ENCODE measurements around the gene TCTA. TPM values are rescaled to one million over a fixed set of nuclear protein-coding genes. Genes with fewer than 3 reads are reported as not detected.
A peak's percentile ranks its signal among the peaks of the same experiment; 100 is the strongest.
"Not testable (repeated sequence)": the region's sequence is repeated elsewhere in the genome, so short reads cannot be mapped to it uniquely, and the experiment has no call there.

Gene TCTA
- total RNA-seq, 2 donors from 2014 or later: 6.3 to 11.2 TPM

DNA sequence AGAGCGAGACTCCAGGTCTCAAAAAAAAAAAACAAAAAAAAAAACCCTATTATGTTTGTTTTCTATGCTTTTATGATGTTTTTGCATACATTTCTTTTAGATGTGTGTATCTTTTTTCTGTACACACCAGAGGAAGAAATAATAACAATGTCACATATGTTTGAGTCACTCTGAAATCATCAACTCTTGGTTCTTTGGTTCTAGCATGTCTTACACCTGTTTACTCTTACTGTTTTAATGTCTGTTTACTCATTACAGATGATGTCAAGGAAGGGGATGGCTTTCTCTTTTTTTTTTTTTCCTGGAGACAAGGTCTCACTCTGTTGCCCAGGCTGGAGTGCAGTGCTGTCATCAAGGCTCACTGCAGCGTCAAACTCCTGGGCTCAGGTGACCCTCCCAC lies 24.5 kb upstream of the TCTA start:
- DNase-seq: no peak
- Mint-ChIP-seq H3K4me3 (no peak overlapping the region), H3K4me1 (no peaks in the 10 kb centered on the region), H3K27me3 (ENCODE audit: insufficient read depth) (no peaks in the 10 kb centered on the region), H3K36me3 (ENCODE audit: low read depth) (peaks cover 23% of the 10 kb centered on the region), H3K9me3 (peaks cover 2% of the 10 kb centered on the region), H3K27ac (no peak overlapping the region)
- Histone ChIP-seq H3K36me3 (ENCODE audit: control insufficient read depth, insufficient read depth, low read length) (peaks cover 13% of the 10 kb centered on the region), H3K27ac (ENCODE audit: low read depth, low read length) (no peak overlapping the region), H3K27me3 (ENCODE audit: control insufficient read depth, insufficient read depth, low read length, poor library complexity, severe bottlenecking) (no peaks in the 10 kb centered on the region), H3K4me3 (ENCODE audit: low read length) (no peak overlapping the region), H3K9ac (ENCODE audit: extremely low read depth, low read length, poor library complexity, severe bottlenecking) (no peak overlapping the region), H3K4me1 (ENCODE audit: control insufficient read depth, insufficient read depth, low read length) (no peaks in the 10 kb centered on the region), H3K9me3 (ENCODE audit: control insufficient read depth, low read length) (no peaks in the 10 kb centered on the region)
- 92 to 100% methylated on average over 1 to 2 of the region's 2 CpGs for WGBS, 2 experiments (ENCODE audit: insufficient coverage in 1 of 2, insufficient read length in 1 of 2)
- TF ChIP-seq, protein P1, sequence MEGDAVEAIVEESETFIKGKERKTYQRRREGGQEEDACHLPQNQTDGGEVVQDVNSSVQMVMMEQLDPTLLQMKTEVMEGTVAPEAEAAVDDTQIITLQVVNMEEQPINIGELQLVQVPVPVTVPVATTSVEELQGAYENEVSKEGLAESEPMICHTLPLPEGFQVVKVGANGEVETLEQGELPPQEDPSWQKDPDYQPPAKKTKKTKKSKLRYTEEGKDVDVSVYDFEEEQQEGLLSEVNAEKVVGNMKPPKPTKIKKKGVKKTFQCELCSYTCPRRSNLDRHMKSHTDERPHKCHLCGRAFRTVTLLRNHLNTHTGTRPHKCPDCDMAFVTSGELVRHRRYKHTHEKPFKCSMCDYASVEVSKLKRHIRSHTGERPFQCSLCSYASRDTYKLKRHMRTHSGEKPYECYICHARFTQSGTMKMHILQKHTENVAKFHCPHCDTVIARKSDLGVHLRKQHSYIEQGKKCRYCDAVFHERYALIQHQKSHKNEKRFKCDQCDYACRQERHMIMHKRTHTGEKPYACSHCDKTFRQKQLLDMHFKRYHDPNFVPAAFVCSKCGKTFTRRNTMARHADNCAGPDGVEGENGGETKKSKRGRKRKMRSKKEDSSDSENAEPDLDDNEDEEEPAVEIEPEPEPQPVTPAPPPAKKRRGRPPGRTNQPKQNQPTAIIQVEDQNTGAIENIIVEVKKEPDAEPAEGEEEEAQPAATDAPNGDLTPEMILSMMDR (conservative IDR thresholded peaks at IDR 0.05): no peak

DNA sequence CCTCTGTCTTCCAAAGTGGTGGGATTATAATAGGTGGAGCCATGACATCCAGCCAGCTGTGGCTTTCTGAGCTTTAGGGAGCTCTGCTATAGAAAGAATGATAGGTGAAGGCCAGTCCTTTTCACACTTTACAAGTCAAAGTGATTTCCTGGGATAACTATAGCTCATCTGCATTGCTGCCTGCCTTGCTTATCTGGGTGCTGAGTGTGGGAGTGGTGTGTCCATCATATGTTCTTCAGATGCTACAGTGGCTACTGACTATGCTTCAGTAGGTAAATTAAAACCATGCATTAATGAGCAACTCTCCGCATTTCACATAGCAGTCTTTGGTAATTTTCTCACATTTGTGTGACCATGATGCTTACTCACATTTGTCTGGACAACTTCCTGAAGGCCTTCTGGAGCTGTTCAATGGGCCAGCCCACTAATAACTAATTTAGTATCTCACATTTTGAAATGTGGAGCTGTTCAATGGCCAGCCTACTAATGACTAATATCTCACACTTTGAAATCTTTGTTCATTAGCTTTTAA lies 23.9 kb upstream of the TCTA start:
- H3K9ac ChIP-seq (ENCODE audit: extremely low read depth, low read length, poor library complexity, severe bottlenecking): no peak overlapping the region
- 98 to 100% methylated on average over 1 of the region's 1 CpG for WGBS, 2 experiments (ENCODE audit: insufficient coverage in 1 of 2, insufficient read length in 1 of 2)
- TF ChIP-seq, protein P1 (conservative IDR thresholded peaks at IDR 0.05): no peak
- Mint-ChIP-seq H3K27ac (peak overlapping the region; percentile 44), H3K36me3 (ENCODE audit: low read depth) (peaks cover 22% of the 10 kb centered on the region), H3K9me3 (peaks cover 2% of the 10 kb centered on the region), H3K4me3 (no peak overlapping the region), H3K27me3 (ENCODE audit: insufficient read depth) (no peaks in the 10 kb centered on the region), H3K4me1 (no peaks in the 10 kb centered on the region)
- no peak overlapping the region for H3K4me3 ChIP-seq (ENCODE audit: low read length)
- H3K27ac ChIP-seq (ENCODE audit: low read depth, low read length): no peak overlapping the region
- no peak for DNase-seq
- H3K4me1 ChIP-seq (ENCODE audit: control insufficient read depth, insufficient read depth, low read length): no peaks in the 10 kb centered on the region
- H3K27me3 ChIP-seq (ENCODE audit: control insufficient read depth, insufficient read depth, low read length, poor library complexity, severe bottlenecking): no peaks in the 10 kb centered on the region
- no peaks in the 10 kb centered on the region for H3K9me3 ChIP-seq (ENCODE audit: control insufficient read depth, low read length)
- peaks cover 16% of the 10 kb centered on the region for H3K36me3 ChIP-seq (ENCODE audit: control insufficient read depth, insufficient read depth, low read length)

DNA sequence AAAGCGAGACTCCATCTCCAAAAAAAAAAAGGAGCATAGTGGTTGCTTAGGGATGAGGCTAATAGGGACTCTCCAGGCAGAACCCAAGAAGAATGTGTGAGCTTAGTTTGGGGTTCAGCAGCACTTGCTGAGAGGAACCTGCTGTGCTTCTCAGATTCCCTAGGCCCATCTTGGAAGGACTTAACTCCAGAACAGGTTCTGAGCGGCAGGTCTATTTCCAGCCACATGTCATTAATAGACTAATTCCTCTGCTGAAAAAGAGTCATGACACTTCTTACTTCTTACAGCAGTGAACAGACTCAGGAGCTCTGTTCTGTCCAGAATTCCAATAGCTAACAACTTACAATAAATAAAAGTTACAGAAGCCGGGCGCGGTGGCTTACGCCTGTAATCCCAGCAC lies 22.9 kb upstream of the TCTA start:
- H3K36me3 Mint-ChIP-seq (ENCODE audit: low read depth): peaks cover 23% of the 10 kb centered on the region
- TF ChIP-seq, protein P1 (conservative IDR thresholded peaks at IDR 0.05): no peak
- peaks cover 3% of the 10 kb centered on the region for H3K4me1 Mint-ChIP-seq
- no peaks in the 10 kb centered on the region for H3K27me3 Mint-ChIP-seq (ENCODE audit: insufficient read depth)
- Histone ChIP-seq H3K9me3 (ENCODE audit: control insufficient read depth, low read length) (no peaks in the 10 kb centered on the region), H3K4me1 (ENCODE audit: control insufficient read depth, insufficient read depth, low read length) (no peaks in the 10 kb centered on the region), H3K9ac (ENCODE audit: extremely low read depth, low read length, poor library complexity, severe bottlenecking) (no peak overlapping the region), H3K27ac (ENCODE audit: low read depth, low read length) (no peak overlapping the region), H3K4me3 (ENCODE audit: low read length) (no peak overlapping the region), H3K36me3 (ENCODE audit: control insufficient read depth, insufficient read depth, low read length) (peaks cover 16% of the 10 kb centered on the region), H3K27me3 (ENCODE audit: control insufficient read depth, insufficient read depth, low read length, poor library complexity, severe bottlenecking) (no peaks in the 10 kb centered on the region)
- DNase-seq: no peak
- H3K4me3 Mint-ChIP-seq: no peak overlapping the region
- peaks cover 2% of the 10 kb centered on the region for H3K9me3 Mint-ChIP-seq
- no peak overlapping the region for H3K27ac Mint-ChIP-seq
- WGBS, 2 experiments (ENCODE audit: insufficient coverage in 1 of 2, insufficient read length in 1 of 2): 94 to 95% methylated on average over 3 to 6 of the region's 6 CpGs

DNA sequence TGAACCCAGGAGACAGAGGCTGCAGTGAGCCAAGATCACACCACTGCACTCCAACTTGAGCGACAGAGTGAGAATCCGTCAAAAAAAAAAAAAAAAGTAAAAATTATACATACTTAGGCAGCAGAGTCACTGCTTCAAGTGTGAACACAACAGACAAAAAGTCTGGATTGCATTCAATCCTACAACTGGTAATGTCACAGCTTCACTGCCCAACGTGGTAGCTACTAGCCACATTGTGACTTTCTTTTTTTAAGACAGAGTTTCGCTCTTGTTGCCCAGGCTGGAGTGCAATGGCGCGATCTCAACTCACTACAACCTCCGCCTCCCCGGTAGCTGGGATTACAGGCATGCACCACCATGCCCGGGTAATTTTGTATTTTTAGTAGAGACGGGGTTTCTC lies 20.9 kb upstream of the TCTA start:
- H3K27ac Mint-ChIP-seq; H3K4me3 ChIP-seq (ENCODE audit: low read length); DNase-seq; H3K9me3 ChIP-seq (ENCODE audit: control insufficient read depth, low read length); H3K27ac ChIP-seq (ENCODE audit: low read depth, low read length); H3K4me3 Mint-ChIP-seq; H3K4me1 ChIP-seq (ENCODE audit: control insufficient read depth, insufficient read depth, low read length); H3K4me1 Mint-ChIP-seq; H3K9me3 Mint-ChIP-seq; H3K9ac ChIP-seq (ENCODE audit: extremely low read depth, low read length, poor library complexity, severe bottlenecking); H3K27me3 Mint-ChIP-seq (ENCODE audit: insufficient read depth); H3K27me3 ChIP-seq (ENCODE audit: control insufficient read depth, insufficient read depth, low read length, poor library complexity, severe bottlenecking): not testable (repeated sequence)
- peaks cover 26% of the 10 kb centered on the region for H3K36me3 ChIP-seq (ENCODE audit: control insufficient read depth, insufficient read depth, low read length)
- WGBS, 2 experiments (ENCODE audit: insufficient coverage in 1 of 2, insufficient read length in 1 of 2): 81 to 85% methylated on average over 8 to 10 of the region's 10 CpGs
- H3K36me3 Mint-ChIP-seq (ENCODE audit: low read depth): peaks cover 40% of the 10 kb centered on the region
